ENCODE measurements around the gene POLE.
"Not testable (repeated sequence)": the region's sequence is repeated elsewhere in the genome, so short reads cannot be mapped to it uniquely, and the experiment has no call there.

Gene POLE

DNA sequence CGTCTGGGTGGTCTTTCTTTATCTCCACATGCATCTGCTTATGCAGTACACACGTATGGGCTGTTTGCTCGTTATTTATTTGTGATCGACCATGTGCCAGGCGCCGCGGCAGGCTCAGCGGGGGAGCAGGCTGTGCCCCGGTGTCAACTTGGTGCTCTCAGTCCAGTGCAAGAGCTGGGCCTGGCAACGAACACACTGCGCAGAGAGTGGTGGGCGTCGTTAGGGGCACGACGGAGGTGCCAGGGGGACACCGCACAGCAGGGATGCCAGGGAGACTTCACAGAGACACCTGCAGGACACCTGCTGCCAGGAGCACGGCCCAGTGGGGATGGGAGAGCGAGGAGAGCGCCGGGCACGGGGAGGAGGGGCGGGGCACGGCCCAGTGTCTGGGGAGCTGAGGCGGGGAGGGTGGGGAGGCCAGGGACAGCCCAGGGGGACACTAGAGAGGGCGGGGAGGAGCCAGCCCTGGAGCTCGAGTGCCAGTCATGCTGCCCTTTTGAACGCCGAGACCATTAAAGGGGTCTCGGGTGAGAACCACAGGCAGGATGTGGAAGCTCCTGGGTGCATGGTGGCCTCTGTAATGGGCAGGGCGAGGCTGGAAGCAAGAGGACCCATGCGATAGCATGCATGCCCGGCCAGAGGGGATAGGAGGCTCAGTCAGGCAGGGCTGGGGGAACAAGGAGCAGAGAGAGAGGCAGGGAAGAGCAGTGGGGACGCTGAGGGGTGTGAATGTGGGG lies 76.1 kb downstream of the POLE start:
- DNase-seq, result no peak

DNA sequence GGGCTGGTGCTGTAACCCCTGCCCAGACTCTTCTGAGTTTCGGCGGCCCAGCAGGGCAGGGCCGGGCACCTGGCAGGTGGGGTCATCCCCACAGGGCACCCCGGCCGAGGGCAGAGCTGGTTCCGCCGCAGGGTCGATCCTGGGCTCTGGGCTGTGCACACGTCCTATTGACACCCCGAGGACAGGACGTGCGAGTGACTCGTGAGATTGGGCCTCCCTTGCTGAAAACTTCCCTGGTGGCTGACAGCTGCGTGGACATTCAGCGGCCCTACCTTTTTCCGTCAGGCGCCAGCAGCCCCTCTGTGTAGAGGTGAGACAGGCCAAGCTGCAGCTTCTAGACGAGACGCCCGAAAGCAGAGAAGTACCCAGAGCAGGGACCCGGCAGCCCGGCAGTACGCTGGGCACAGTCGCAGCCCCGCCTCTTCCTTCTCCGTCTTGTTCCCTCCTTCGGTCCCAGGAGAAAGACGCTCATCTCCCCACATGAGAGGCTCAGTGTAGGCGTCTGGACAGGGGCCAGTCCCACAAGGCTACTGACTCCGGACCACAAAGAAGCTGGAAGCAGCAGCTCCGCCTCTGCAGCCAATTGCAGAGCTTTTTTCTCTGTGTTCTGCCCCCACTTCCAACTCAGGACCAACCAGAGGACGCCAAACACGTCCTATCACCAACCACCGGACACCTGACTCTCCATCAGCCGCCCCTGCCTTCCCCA lies 76.9 kb downstream of the POLE start, which contains the start of gene LRCOL1:
TSS of gene LRCOL1 (minus strand) at position 532 of the 709 bp plus-strand sequence. CDS start 4,331 bp downstream, outside the sequence.
- no peak for DNase-seq

DNA sequence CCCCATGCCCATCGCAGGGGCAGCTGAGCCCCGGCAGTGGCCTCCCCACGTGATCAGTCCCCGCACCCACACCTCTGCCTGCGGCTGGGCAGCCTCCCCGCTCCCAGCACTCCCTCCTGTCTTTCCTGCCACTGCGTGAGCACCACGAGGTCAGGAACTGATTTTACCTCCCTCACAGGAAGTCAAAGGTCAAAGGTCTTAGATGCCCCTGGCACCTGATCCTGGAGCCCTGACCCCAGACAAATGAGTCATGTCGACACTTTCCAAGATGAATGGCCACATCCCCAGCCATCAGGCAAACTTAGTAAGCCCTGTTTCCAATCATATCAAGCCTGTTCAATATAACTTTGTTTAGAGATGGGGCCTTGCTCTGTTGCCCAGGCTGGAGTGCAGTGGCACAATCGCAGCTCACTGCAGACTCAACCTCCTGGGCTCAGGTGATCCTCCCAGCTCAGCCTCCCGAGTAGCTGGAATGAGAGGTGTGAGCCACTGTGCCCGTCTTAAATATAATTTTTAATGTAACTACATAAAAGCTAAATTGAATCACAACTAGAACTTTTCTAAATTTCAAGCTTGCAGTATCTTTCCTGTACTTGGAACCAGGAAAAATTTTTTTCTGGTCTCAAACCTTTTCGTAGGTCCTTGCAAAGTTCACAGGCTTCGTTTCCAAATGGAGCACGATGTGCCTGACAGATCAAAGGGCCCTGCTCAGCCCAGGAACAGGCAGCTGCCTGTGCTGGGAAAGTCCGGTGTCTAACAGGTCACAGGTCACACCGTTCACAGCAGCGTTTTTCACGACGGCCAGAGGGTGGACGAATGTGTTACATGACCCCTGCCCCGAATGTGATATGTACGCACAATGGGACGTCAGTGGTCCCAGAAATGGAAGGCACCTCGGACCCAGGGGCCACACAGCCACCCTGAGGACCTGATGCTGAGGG lies 78.6 kb downstream of the POLE start:
- DNase-seq, result no peak

DNA sequence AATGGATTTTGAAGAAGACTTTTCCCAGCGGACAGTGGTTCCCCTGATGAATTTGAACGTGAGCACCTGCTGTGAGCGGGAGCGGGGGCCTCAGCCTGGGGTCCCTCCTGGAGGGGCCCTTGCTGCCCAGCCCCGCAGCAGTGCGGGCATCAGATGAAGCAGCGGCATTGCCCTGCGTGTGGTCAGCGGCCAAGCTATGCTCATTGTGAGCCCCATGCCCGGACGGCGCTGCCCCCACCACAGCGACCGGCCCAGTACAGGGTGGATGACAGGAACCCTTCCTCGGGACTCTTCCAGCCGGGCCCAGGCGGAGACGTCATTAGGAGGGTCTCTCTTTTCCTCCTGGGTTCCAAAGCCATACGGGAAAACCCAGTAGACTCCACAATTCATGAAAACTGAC lies 80.2 kb downstream of the POLE start:
- no peak for DNase-seq

DNA sequence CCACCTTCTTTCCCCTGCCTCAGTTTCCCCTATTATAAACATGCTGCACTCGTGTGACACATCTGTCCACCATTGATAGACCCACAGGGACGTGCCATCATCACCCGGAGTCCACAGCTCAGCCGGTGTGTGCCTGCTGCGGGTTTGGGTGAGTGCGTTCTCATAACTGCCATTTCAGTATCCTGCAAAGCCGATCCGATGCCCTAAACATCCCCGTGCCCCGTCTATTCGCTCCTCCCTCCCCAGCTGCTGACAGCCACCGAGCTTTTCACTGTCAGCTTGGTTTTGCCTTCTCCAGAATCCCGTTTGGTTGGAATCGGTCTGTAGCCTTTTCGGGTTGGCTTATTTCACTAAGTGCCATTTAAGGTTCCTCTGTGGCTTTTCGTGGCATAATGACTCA lies 80.7 kb downstream of the POLE start:
- DNase-seq, result peak; percentile 51

DNA sequence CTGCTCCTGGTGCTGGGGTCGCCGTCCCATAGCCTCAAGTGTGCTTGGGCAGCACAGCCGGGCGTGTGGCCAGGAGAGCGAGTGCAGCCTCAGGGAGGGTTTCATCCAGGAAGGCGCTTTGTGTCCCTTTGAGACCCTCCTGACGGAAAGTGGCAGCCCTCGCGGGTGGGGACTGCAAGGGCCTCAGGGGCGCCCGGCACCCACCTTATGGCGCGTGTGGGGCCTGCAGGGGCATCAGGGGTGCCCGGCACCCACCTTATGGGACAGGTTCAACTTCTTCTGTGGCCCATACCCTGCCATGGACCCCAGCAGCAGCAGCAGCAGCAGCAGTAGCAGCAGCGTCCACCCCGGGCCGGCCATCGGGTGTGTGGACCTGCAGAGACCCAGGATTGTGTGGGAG lies 81.2 kb downstream of the POLE start:
- no peak for DNase-seq

DNA sequence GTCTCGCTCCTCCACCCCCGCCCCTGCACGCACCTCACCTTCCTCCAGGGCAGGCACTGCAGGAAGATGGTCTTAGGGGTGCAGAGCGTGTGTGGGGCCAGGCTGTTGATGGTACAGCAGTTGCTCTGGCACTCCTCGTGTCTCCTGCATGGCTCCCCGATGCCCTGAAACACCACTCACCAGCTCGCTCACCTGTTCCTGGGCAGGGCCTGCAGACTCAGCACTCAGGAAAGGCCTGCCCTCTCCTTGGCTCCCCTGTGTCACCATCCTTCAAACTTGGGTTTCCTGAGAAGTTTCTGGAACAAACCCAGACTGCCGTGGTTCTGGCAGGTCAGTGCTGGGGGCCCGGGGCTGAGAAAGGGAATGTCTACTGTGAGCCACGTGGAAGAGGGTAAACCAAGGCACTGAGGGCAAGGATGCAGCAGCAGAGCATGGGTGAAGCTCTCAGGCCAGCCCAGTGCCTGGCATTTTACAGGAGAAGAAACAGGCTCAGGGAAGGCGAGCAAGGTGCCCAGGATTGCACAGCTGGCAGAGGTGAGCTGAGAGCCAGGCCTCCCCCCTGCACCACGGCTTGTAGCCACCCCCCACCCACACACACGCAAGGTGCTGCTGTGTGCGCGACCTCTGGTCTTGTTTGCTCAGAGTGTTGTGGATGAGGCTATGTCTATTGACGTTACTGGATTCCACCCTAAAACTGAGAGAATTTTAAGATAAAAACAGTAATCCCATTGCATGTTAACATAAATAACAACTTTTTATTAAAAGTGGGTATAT lies 82.3 kb downstream of the POLE start:
- DNase-seq, result no peak

DNA sequence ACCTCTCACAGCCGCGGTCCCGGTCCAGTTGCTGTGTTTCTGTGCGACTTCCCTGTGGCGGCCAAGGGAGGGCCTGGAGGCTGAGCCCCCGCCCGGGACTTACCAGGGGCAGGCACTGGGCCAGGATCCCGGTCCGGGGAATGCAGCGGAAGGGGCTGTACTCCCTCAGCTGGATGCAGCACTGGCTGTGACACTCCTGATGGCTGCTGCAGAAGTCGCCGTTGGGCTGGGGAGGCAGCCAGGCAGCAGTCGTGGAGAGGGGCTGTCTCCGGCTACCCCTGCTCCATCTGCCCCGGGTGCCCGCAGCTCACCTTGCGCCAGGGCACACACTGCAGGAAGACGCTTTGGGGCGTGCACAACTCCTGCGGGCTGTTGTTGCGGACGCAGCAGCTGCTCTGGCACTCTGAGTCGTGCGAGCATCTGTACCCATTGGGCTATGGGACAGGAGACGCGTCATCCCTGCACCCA lies 83.0 kb downstream of the POLE start:
- DNase-seq, result no peak

DNA sequence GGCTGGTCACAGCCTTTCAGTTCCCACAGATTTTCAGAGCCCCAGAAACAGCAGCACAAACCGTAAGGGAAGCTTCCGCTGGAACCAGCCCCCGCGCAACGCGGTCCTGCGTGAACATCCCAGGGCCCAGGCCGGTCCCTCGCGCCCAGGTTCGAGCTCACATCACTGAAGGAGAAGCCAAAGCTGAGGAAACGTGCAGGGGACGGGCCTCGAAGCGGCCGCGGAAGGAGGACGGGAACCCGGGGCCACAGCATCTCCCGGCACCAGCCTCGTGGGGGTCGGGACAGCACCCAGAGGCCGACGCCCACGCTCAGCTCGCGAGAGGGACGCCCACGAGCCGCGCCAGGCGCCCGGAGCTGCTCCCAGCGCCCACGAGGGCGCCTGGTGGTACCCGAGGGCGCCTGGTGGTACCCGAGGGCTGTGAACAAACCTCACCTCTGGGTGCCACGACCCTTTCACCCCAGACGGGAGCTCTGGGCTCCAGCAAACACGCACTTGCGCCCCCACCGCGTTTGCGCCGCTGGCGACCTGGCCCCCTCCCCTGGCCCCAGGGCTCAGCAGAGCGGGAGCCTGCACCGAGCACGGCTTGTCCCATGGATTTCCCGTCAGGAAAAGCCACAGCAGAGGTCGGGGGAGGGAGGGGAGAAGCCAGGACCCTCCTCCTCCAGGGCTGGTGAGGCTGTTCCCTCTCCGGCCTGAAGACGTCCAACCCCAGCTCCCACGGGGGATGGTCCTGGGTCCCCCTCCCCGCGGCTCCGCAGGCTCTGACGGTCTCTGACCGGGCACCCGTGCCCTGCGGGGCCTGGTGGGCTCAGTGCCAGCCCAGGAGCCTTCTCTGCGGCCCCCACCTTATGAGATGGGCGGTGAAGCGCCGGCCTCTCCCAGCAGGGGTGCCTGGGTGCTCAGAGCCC lies 83.6 kb downstream of the POLE start:
- no peak for DNase-seq

DNA sequence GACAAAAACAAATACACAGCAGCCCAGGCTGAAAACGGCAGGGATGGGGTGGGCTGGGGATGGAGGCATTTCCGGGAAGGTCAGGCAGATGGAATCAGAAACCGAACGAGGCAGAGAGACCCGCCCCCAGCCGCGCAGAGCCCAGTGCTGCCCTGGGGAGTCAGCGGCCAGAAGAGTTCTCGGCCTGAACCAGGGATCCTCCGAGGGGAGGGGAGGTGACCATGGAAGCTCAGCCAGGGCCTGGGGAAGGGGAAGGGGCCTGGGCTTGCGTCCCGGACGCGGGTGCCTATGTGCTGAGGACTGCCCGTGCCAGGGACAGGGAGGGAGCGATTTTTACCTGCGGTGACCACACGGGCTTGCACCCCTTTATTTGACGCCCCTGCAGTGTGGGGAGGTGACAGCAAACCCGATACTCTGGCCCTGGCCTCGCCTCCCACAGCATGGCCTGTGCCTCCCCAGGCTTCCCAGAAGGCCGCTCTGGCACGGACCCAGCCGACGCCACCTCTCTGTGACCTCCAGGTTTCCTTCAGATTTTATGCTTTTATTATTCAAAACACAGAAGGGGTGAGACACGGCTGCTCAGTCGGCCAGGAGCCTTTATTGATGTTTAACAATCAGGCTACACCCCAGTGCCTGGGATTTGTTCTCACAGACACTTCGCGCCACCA lies 84.4 kb downstream of the POLE start:
- no peak for DNase-seq

DNA sequence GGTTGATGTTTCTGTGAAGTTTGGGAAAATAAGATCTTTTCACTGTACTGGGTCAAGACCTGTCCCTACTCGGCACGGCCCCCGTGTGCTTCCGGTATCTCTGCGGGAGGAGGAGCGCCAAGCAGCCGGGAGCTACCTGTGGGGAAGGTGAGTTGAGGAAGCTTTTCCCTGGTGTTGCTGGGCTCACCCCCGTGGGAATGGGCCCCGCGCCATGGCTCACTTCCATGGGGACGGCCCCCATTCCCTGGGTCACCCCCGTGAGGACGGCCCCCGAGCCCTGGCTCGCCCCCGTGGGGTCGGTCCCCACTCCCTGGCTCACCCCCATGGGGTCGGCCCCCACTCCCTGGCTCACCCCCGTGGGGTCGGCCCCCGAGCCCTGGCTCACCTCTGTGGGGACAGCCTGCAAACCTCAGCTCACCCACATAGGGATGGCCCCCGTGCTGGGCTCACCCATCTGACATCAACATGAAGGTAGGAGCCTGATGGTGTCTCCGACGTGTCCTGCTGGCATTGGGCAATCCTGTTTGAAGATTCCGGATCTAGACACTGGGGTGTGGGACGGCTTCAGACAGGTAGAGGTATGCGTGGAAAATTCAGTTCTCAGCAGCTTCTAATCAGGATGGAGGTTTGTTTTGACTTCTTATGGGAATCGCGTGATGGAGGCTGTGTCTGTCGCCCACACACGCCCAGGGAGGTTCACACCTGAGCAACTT lies 85.8 kb downstream of the POLE start:
- no peak for DNase-seq

DNA sequence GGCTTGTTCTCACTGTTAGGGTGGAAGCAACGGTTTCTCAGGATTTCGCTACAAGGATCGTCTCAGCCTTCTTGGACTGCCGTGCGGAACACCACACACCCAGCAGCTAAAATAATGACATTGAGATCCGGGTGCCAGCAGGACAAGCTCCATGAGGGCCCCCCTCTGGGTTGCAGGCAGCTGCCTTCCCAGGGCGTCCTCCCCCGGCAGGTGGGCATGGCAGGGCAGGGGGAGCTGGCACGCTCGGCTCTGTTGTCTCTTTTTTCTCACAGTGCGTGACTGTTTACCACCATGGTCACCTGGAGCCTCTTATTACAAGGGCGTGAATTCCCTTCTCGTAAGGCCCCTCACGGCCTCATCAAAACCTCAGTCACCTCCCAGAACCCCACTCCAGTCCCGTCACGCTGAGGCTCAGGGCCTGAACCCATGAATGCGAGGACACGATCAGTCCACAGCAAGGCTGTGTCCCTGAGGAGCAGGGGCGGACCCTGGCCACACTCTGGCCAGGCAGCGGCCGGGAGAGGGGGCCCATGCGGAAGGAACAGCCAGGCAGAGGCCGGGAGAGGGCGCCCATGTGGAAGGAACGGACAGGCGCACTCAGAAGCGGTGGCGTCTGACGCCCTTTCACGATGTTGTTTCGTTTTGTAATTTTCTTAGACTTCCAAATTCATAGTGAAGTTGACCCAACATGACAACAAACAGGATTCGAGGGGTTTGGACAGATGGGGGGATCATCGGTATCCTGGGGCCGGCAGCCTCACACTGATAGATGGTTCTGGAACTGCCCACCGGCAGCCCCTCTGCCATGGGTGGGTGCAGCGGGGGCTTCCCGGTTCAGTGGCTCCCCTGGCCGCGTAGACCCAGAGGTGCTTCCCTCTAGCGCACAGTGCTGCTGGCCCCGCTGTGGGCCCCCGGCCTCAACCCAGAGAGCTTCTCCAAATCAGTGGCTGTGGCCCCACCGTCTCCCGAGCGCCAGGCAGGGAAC lies 86.8 kb downstream of the POLE start:
- peak; percentile 34 for DNase-seq

DNA sequence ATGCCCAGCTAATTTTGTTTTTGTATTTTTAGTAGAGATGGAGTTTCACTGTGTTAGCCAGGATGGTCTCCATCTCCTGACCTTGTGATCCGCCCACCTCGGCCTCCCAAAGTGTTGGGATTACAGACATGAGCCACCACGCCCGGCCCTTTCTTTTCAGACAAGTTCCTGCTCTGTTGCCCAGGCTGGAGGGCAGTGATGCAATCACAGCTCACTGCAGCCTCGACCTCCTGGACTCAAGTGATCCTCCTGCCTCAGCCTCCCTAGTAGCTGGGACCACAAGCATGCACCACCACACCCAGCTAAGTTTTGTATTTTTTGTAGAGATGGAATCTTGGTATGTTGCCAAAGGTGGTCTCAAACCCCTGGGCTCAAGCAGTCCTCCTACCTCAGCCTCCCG lies 87.6 kb downstream of the POLE start:
- DNase-seq, result not testable (repeated sequence)

DNA sequence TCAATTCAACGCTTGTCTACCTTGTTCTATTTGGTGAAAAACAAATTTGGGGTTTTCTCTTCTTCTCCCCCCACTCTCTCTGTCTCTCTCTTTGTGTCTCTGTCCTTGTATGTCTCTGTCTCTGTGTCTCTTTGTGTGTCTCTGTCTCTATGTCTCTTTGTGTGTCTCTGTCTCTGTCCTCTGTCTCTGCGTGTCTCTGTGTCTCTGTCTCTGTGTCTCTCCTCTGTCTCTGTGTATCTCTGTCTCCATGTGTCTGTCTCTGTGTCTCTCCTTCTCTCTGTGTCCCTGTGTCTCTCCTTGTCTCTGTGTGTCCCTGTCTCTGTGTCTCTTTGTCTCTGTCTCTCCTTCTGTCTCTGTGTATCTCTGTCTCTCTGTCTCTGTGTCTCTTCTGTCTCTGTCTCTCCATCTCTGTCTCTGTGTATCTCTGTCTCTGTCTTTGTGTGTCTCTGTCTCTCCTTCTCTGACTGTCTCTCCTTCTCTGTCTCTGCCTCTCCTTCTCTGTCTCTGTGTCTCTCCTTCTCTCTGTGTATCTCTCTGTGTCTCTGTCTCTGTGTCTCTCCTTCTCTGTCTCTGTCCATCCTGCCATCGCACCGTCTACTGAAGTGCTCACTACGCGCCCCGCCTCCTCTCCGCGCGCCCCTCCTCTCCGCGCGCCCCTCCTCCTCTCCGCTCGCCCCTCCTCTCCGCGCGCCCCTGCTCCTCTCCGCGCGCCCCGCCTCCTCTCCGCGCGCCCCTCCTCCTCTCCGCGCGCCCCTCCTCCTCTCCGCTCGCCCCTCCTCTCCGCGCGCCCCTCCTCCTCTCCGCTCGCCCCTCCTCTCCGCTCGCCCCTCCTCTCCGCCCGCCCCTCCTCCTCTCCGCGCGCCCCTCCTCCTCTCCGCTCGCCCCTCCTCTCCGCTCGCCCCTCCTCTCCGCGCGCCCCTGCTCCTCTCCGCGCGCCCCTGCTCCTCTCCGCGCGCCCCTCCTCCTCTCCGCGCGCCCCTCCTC lies 89.5 kb downstream of the POLE start:
- DNase-seq, result no peak

DNA sequence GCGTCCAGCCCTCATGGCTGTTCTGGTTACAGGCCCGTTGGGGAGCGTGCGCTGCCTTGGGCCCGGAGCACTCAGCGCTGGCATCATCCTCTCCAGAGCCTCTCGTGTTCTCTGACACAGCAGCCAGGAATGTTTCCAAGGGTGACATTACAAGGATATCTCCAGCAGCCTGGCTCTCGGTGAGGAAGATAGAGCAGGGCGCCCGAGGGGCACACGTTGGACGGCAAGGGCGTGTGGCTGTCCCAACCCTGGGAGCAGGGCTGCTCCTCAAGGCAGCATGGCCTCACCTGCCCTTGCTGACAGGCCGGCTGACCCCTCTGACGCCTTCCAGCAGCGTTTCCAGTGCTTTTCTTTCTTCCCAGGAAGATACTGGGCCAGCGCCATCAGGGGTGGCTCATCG lies 91.1 kb downstream of the POLE start:
- no peak for DNase-seq

DNA sequence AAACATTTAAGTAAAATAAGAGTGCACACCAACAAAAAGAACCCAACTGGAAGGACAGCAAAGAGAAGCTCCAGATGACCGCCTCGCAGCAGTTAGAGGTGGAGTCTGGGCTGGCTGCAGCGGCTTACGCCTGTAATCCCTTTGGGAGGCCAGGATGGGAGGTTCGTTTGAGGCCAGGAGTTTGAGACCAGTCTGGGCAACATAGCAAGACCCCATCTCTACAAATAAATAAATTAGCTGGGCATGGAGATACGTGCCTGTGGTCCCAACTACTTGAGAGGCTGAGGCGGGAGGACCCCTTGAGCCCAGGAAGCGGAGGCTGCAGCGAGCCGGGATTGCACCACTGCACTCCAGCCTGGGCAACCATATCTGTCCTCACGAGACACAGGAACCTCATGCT lies 92.0 kb downstream of the POLE start:
- no peak for DNase-seq

DNA sequence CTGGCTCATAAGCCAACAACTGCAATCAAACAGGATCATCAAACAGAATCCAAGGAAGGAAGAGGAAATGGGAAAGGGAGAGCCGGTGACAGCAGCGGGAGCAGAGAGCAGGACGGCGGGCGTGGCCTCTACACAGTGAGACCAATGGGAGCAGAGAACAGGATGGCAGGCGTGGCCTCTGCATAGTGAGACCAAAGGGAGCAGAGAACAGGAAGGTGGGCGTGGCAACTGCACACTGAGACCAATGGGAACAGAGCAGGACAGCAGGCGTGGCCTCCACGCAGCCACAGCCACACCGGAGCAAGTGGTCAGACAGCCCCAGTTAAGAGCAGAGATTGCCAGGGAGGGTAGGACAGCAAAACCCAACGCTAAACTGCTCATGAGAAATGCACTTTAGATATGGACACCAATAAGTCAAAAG lies 93.2 kb downstream of the POLE start:
- peak; percentile 56 for DNase-seq
